ENCODE data around the gene NUTM2A. TPM values are rescaled to one million over a fixed set of nuclear protein-coding genes. Genes with fewer than 3 reads are reported as not detected.
A peak's percentile ranks its signal among the peaks of the same experiment; 100 is the strongest.
"Not testable (repeated sequence)": the region's sequence is repeated elsewhere in the genome, so short reads cannot be mapped to it uniquely, and the experiment has no call there.

Gene NUTM2A
- total and polyA plus RNA-seq, 2 experiments from 2014 or later: 0.16 to 1.5 TPM

DNA sequence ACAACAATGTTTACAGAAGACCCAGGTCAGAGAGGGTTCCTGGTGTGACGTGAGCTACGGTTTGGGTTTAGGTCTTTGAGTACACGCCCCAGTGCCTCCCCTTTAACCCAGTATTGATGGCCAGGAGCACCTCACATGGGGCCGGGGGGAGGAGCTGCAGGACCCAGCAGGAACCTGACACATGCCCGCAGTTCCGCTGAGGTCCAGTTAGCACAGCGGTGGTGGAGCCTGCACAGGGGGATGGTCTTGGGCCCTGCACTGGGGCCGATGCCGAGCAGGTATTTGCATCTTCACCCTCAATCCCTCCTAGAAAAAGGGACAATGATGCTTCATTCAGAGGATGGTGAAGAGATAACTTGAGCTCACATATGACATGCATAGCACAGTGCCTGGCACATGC, 4.0 kb downstream of the NUTM2A start:
- not testable (repeated sequence) for H3K4me1 ChIP-seq (ENCODE audit: insufficient read depth); H3K9me3 ChIP-seq (ENCODE audit: low read depth); H3K79me2 ChIP-seq; H3K27ac ChIP-seq; DNase-seq (ENCODE audit: low spot score); H4K20me1 ChIP-seq (ENCODE audit: insufficient read depth, poor library complexity, severe bottlenecking); H2AFZ ChIP-seq; H3K4me3 ChIP-seq; H3K4me2 ChIP-seq; H3K36me3 ChIP-seq (replicated peaks; ENCODE audit: insufficient read depth, low read depth); H3K27me3 ChIP-seq; H3K9me2 ChIP-seq (replicated peaks; ENCODE audit: insufficient read depth)
- WGBS (ENCODE audit: low lambda C conversion rate, missing lambda C conversion rate): 91% methylated on average over 9 of the region's 9 CpGs

GRCh38 chr10:87234854-87235253, 9.6 kb downstream of the NUTM2A start:
- H4K20me1 ChIP-seq (ENCODE audit: insufficient read depth, poor library complexity, severe bottlenecking); H3K27ac ChIP-seq; H2AFZ ChIP-seq; H3K27me3 ChIP-seq; H3K9me3 ChIP-seq (ENCODE audit: low read depth); H3K36me3 ChIP-seq (replicated peaks; ENCODE audit: insufficient read depth, low read depth); H3K79me2 ChIP-seq; H3K4me1 ChIP-seq (ENCODE audit: insufficient read depth); H3K4me2 ChIP-seq; H3K9me2 ChIP-seq (replicated peaks; ENCODE audit: insufficient read depth); H3K4me3 ChIP-seq: not testable (repeated sequence)
- DNase-seq (ENCODE audit: low spot score): peak; percentile 0
- 83% methylated on average over 1 of the region's 7 CpGs for WGBS (ENCODE audit: low lambda C conversion rate, missing lambda C conversion rate)

GRCh38 chr10:87237244-87237643, 12.0 kb downstream of the NUTM2A start:
- H3K4me2 ChIP-seq; H2AFZ ChIP-seq; H3K27me3 ChIP-seq; H3K79me2 ChIP-seq; H3K36me3 ChIP-seq (replicated peaks; ENCODE audit: insufficient read depth, low read depth); H3K27ac ChIP-seq; H3K4me3 ChIP-seq; H3K4me1 ChIP-seq (ENCODE audit: insufficient read depth); H3K9me3 ChIP-seq (ENCODE audit: low read depth); H4K20me1 ChIP-seq (ENCODE audit: insufficient read depth, poor library complexity, severe bottlenecking); H3K9me2 ChIP-seq (replicated peaks; ENCODE audit: insufficient read depth): not testable (repeated sequence)
- peak; percentile 0 for DNase-seq (ENCODE audit: low spot score)
- 100% methylated on average over 4 of the region's 5 CpGs for WGBS (ENCODE audit: low lambda C conversion rate, missing lambda C conversion rate)

DNA sequence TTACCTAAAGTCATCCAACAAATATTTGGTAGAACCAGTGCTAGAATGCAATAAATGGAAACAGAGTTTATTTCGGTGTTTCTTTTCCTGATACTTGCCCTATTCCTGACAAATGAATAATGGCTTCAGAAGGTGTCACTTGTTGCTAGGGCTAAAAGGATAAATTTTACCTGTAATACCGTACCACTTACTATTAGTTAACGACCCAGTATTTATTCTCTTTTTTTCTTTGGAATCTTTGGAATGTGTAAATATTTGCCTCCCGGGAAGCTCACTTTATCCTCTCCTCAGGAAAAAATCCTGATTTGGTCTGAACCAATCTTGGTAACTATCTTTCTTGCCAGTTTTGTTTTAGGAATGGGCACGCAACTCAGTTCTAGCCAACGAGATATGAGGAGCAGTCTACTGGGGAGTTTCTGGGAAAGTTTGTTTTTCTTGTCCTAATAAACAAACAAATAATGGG, 14.1 kb downstream of the NUTM2A start:
- WGBS (ENCODE audit: low lambda C conversion rate, missing lambda C conversion rate): 39% methylated on average over 5 of the region's 6 CpGs
- not testable (repeated sequence) for H3K4me1 ChIP-seq (ENCODE audit: insufficient read depth); H4K20me1 ChIP-seq (ENCODE audit: insufficient read depth, poor library complexity, severe bottlenecking); H3K79me2 ChIP-seq; H3K9me2 ChIP-seq (replicated peaks; ENCODE audit: insufficient read depth); H2AFZ ChIP-seq; H3K9me3 ChIP-seq (ENCODE audit: low read depth); H3K27ac ChIP-seq; H3K36me3 ChIP-seq (replicated peaks; ENCODE audit: insufficient read depth, low read depth); DNase-seq (ENCODE audit: low spot score); H3K4me2 ChIP-seq; H3K27me3 ChIP-seq; H3K4me3 ChIP-seq

- H2AFZ ChIP-seq; H3K4me1 ChIP-seq (ENCODE audit: insufficient read depth); H3K9me3 ChIP-seq (ENCODE audit: low read depth); H3K36me3 ChIP-seq (replicated peaks; ENCODE audit: insufficient read depth, low read depth); H3K27ac ChIP-seq; H3K9me2 ChIP-seq (replicated peaks; ENCODE audit: insufficient read depth); H3K4me3 ChIP-seq; H4K20me1 ChIP-seq (ENCODE audit: insufficient read depth, poor library complexity, severe bottlenecking); H3K27me3 ChIP-seq; H3K4me2 ChIP-seq; DNase-seq (ENCODE audit: low spot score); H3K79me2 ChIP-seq: not testable (repeated sequence)
- WGBS (ENCODE audit: low lambda C conversion rate, missing lambda C conversion rate): 88% methylated on average over 3 of the region's 3 CpGs
Observed at GRCh38 chr10:87242192-87242591, 16.9 kb downstream of the NUTM2A start.

- not testable (repeated sequence) for H3K4me3 ChIP-seq; H4K20me1 ChIP-seq (ENCODE audit: insufficient read depth, poor library complexity, severe bottlenecking); DNase-seq (ENCODE audit: low spot score); H3K79me2 ChIP-seq; H3K4me2 ChIP-seq; H2AFZ ChIP-seq; H3K27ac ChIP-seq; H3K9me3 ChIP-seq (ENCODE audit: low read depth); H3K4me1 ChIP-seq (ENCODE audit: insufficient read depth); H3K36me3 ChIP-seq (replicated peaks; ENCODE audit: insufficient read depth, low read depth); H3K27me3 ChIP-seq; H3K9me2 ChIP-seq (replicated peaks; ENCODE audit: insufficient read depth)
- WGBS (ENCODE audit: low lambda C conversion rate, missing lambda C conversion rate): 93% methylated on average over 2 of the region's 3 CpGs
Observed at GRCh38 chr10:87247335-87247734, 22.1 kb downstream of the NUTM2A start.

- H3K4me3 ChIP-seq; H3K4me1 ChIP-seq (ENCODE audit: insufficient read depth); H3K4me2 ChIP-seq; H3K9me3 ChIP-seq (ENCODE audit: low read depth); H3K79me2 ChIP-seq; H2AFZ ChIP-seq; H3K27ac ChIP-seq; DNase-seq (ENCODE audit: low spot score); H3K27me3 ChIP-seq; H3K36me3 ChIP-seq (replicated peaks; ENCODE audit: insufficient read depth, low read depth); H3K9me2 ChIP-seq (replicated peaks; ENCODE audit: insufficient read depth); H4K20me1 ChIP-seq (ENCODE audit: insufficient read depth, poor library complexity, severe bottlenecking): not testable (repeated sequence)
- 73% methylated on average over 1 of the region's 1 CpG for WGBS (ENCODE audit: low lambda C conversion rate, missing lambda C conversion rate)
Observed at GRCh38 chr10:87248818-87249353, 23.6 kb downstream of the NUTM2A start.

DNA sequence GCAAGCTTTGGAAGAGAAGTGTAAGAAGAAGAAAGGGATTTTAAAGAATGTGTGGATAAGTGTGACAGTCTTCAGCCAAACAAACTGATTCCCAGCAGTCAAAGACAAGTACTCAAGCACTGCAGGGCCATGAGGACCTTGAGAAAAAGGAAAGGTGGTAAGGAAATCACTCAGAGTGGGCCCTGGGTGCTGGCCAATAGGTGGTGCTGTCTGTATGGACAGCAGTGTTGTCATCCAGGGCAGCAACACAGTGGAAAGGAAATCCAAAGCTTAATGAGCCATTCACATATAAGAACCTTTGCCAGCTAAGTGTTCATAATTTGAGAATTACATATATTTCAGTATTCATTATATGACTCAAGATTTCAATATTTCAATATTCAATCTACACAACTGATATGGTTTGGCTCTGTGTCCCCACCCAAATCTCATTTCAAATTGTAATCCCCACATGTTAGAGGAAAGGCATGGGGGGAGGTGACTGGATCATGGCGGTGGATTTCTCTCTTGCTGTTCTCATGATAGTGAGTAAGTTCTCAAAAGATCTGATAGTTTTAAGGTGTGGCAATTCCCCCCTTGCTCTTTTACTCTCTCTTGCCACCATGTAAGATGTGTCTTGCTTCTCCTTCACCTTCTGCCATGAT, 55.6 kb downstream of the NUTM2A start:
- H3K79me2 ChIP-seq; H3K9me2 ChIP-seq (replicated peaks; ENCODE audit: insufficient read depth); DNase-seq (ENCODE audit: low spot score); H3K4me1 ChIP-seq (ENCODE audit: insufficient read depth); H3K27me3 ChIP-seq; H3K4me2 ChIP-seq; H3K36me3 ChIP-seq (replicated peaks; ENCODE audit: insufficient read depth, low read depth); H4K20me1 ChIP-seq (ENCODE audit: insufficient read depth, poor library complexity, severe bottlenecking); H2AFZ ChIP-seq; H3K4me3 ChIP-seq; H3K9me3 ChIP-seq (ENCODE audit: low read depth); H3K27ac ChIP-seq: not testable (repeated sequence)
- no CpG with 5 or more reads among the region's 1 CpG for WGBS (ENCODE audit: low lambda C conversion rate, missing lambda C conversion rate)

Data from hepatocyte (in vitro differentiated cells).